GM21423 (cell line): ENCODE measurements around the gene RNF114.
"Not testable (repeated sequence)": the region's sequence is repeated elsewhere in the genome, so short reads cannot be mapped to it uniquely, and the experiment has no call there.

Source experiments
- ATAC-seq: cut with Tn5 transposase; IDR thresholded peaks from one replicate; pipeline ENCODE4 v1.9.1; 2021; ENCODE audit warnings: mild to moderate bottlenecking, moderate library complexity; ENCODE audit not compliant: unreplicated experiment

The RNF114 gene

DNA sequence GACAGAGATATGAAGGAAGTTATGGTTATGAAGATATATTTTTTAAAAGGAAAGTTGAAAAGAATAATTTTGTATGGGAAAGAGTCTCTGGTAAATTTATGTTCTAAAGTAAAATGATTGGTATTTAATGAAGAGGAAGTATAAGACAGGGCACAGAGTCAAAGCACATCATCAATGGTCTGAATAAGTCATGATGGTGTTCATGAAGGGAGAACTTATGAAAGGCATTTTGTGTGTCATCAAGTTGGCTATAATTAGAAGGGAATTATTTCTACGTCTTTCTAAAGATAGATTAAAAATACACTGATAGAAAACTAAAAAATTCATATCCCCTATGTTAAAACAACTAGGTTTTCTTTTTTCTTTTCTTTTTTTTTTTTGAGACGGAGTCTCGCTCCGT lies 25.2 kb downstream of the RNF114 start:
- no peak for ATAC-seq

GRCh38 chr20:49964964-49965780 lies 29.0 kb downstream of the RNF114 start:
- no peak for ATAC-seq

GRCh38 chr20:49965781-49966305 lies 29.6 kb downstream of the RNF114 start:
- ATAC-seq: no peak

- no peak for ATAC-seq
Observed at GRCh38 chr20:49966861-49967260, 30.7 kb downstream of the RNF114 start.

GRCh38 chr20:49969234-49969633 lies 33.0 kb downstream of the RNF114 start:
- ATAC-seq: no peak

DNA sequence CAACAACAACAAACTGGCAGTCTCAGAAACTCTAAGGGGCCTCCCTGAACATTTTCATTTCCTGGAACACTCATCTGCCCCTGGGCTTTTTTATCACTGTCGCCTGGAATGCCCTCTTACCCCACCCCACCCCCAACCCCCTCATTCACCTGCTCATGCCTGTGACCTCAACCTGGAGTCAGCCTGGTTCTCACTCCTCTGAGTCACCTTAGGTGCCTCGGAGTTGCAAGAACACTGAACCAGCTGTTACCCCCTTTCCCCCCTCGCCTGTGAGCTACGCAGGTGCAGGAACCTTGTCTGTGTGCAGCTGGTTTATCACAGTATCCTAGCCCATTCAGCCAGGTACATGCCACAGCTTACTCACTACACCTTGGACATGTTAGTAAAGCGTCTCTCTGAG lies 33.7 kb downstream of the RNF114 start:
- no peak for ATAC-seq

- no peak for ATAC-seq
Observed at GRCh38 chr20:49970498-49970897, 34.3 kb downstream of the RNF114 start.

DNA sequence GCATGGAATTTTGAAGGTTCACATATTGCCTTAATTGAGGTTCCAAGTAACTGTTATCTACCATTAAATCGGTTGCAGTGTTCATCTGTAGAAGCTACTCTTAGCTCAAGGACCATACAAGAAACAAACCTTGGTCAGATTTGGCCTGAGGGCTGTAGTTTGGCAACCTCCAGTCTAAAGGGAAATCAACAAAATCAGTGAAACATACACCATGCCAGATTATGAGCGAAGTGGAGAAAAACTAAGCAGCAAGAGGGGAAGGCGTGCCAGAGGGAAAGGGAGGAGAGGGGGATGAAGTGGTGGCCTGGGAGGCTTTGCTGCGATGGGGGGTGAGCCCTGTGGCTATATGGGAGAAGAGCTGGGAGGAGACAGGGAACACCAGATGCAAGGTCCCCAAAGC lies 37.8 kb downstream of the RNF114 start:
- ATAC-seq: no peak

DNA sequence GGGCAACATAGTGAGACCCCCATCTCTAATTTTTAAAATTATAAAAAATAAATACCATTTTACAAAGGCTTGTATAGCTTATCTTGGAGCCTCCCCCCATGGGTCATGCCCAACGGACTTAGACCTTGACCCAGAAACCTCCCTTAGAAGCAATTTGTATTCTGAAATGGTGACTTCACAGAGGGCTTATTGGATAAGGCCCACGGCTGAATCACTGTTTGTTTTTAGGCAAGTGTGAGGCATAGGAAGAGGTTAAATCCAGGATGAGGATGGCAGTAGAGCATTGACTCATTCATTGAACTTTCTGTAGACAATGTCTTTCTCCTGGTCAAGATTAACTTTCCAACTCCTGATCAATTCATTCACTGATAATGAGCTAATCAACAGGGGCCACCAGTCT lies 40.3 kb downstream of the RNF114 start:
- no peak for ATAC-seq

GRCh38 chr20:49977740-49978139 lies 41.5 kb downstream of the RNF114 start:
- not testable (repeated sequence) for ATAC-seq

- ATAC-seq: no peak
Observed at GRCh38 chr20:49978685-49979029, 42.5 kb downstream of the RNF114 start.

DNA sequence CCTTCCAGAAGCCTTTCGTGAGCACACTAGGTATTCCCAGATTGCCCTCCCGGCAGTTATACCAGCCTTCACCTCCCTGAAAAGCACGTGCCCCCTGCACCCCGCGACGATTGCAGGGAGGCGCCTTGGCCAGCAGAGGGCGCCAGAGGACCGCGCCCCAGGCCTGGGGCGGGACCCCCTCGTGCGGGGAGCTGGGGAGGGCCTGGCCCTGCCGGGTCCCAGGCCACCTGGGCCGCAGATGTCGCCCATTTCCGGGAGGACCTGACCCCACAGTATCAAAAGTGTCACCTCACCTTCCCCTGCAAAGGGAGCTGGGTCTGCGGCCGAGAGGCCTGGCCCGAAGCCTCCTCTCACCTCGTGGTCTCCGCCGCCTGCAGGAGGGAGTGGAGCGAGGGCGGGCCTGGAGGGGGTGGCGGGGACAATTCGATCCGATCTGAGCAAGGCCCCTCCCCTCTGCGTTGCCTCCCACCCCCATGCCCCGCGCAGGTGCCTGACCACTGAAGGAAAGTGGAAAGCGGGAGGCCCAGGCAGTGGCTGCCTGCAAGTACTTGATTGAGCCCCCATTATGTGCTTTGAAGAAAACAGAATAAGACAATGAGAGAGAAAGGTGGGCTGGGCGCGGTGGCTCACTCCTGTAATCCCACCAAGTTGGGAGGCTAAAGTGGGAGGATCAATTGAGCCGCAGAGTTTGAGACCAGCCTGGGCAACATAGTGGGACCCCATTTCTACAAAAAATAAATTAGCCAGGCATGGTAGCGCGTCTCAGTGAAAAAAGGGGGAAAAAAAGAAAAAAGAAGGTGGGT lies 43.0 kb downstream of the RNF114 start:
- ATAC-seq: no peak

DNA sequence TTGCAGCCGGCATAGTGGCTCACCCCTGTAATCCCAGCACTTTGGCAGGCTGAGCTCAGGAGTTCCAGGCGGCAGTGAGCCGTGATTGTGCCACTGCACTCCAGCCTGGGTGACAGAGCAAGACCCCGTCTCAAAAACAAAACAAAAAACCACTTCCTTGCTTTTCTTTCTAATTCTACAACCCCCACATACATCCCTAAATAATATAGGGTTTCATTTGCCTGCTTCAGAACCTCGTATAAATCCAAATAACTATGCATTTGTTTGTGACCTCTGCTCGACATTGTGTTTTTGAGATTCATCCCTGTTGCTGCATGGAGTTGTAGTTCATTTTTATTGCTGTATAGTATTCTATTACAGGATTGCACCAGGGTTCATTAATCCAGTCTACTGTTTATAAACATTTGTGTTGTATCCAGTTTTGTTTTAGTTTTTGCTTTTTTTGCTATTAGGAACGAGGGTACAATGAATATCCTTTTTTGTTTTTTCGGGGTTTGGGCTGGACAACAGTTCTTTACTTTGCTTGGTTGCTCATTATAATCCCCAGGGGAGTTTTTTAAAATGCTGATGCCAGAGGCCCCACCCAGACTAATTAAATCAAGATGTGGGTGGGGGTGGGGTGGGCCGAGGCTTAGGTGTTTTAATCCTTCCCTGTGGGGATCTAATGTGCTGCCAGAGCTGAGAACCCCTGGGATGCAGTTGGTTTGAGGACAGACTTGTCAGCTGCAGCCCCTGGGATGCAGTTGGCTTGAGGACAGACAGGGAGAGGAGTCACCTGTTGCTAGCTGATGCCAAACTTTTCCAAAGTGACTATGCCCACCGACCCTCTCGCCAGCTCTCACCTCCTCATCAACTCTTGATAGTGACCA lies 44.2 kb downstream of the RNF114 start:
- no peak for ATAC-seq

GRCh38 chr20:49981218-49982071 lies 45.2 kb downstream of the RNF114 start:
- no peak for ATAC-seq

DNA sequence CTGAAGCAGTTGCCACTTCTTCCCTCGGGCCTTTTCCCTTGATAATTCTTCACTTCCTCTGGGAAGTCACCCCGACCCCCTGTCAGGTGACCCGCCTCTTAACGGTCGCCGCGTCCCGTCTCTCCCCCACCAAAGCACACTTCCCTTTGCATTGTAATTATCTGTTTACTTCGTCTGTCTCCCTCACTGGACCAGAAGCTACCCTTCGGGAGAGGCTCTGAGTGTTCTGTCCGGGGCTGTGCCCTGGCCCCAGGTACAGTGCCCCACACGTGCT lies 45.8 kb downstream of the RNF114 start:
- ATAC-seq: no peak

- peak; percentile 77 for ATAC-seq
Observed at GRCh38 chr20:49982346-49983122, 46.3 kb downstream of the RNF114 start, which contains the start of gene SNAI1. Gene SNAI1, plus strand, starts transcription at chr20:49982980. Its CDS starts 80 bp downstream, at chr20:49983060.

- no peak for ATAC-seq
Observed at GRCh38 chr20:49983123-49983847, 47.1 kb downstream of the RNF114 start.

DNA sequence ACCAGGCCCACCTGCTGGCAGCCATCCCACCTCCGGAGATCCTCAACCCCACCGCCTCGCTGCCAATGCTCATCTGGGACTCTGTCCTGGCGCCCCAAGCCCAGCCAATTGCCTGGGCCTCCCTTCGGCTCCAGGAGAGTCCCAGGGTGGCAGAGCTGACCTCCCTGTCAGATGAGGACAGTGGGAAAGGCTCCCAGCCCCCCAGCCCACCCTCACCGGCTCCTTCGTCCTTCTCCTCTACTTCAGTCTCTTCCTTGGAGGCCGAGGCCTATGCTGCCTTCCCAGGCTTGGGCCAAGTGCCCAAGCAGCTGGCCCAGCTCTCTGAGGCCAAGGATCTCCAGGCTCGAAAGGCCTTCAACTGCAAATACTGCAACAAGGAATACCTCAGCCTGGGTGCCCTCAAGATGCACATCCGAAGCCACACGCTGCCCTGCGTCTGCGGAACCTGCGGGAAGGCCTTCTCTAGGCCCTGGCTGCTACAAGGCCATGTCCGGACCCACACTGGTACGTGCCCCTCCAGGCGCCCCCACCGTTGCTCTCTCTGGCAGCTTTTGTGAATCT lies 47.7 kb downstream of the RNF114 start:
- ATAC-seq: no peak
